Measurements from ENCODE around the gene DSC3.
"Not testable (repeated sequence)": the region's sequence is repeated elsewhere in the genome, so short reads cannot be mapped to it uniquely, and the experiment has no call there.

Gene DSC3

DNA sequence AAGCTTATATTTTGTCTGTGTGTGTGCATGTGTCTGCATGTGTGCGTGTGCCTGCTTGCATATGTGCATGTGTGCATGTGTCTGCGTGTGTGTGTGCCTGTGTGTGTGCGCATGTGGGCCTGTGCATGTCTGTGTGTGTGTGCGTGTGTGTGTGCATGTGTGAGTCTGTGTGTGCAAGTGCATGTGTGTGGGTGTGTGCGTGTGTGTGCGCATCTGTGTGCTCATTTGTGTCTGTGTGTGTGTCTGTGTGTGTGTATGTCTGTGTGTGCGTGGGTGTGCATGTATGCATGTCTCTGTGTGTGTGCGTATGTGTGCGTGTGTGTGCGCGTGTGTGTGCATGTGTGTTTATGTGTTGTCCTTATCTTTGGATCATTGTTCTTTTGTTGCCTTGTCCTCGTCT, 56.8 kb downstream of the DSC3 start:
- no peak for DNase-seq (ENCODE audit: low read depth)
- no peak overlapping the region for H3K4me3 ChIP-seq (ENCODE audit: low read depth, low read length)

DNA sequence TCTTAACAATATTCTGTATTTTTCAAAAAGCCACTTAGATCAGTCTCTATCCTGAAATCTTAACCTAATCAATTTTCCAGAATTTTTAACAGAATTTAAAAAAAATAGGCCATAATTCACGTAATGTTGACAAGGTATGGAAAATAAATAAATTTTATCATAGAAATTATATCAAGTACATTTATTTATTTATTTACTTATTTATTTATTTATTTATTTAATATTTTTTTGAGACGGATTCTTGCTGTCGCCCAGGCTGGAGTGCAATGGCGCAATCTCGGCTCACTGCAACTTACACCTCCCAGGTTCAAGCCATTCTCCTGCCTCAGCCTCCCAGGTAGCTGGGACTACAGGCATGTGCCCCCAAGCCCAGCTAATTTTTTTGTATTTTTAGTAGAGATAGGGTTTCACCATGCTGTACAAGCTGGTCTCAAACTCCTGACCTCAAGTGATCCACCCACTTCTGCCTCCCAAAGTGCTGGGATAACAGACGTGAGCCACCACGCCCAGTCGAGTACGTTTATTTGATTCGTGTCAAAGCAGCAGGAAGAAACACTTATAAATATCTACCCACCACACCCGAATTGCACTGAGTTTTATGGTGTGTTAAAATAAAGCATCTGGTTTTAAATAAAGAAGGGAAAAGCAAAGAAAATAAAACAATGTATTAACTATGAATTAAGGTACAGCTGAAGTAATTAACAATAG, 60.1 kb downstream of the DSC3 start:
- no peak for DNase-seq (ENCODE audit: low read depth)
- H3K4me3 ChIP-seq (ENCODE audit: low read depth, low read length) = no peak overlapping the region

DNA sequence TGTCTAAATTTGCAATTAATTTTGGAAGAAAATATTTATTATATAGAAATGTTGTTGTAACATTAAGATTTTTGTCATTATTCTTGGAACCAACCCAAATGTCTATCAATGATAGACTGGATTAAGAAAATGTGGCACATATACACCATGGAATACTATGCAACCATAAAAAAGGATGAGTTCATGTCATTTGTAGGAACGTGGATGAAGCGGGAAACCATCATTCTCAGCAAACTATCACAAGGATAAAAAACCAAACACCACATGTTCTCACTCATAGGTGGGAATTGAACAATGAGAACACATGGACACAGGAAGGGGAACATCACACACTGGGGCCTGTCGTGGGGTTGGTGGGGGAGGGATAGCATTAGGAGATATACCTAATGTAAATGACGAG, 64.5 kb downstream of the DSC3 start:
- not testable (repeated sequence) for DNase-seq (ENCODE audit: low read depth); H3K4me3 ChIP-seq (ENCODE audit: low read depth, low read length)

DNA sequence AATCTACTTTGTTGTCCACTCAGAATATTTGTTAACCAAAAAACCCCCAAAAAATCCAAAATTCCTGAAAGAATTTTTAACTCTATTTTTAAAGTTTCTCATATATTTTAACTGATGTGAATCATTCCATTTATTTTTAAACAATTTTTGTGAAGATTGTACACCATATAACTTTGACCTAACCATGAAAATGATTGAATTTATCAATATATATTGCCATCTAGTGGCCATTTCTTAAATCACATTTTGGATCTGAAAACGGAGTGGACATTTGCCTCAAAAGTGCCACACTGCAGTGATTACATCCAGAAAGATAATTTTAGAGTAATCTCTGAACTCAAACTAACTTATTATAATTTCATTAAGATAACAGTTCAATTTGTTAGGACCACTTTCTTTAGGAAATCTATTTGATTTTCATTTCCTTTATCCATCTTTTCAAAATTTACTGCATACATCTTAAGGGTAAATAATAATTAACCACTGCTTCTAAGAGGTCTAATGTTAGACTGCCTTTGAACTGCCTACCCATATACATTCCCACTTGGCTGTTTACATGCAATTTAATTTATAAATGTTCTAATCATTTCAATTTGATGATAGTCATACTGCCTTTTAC, 71.1 kb downstream of the DSC3 start:
- H3K4me3 ChIP-seq (ENCODE audit: low read depth, low read length) = no peak overlapping the region
- DNase-seq (ENCODE audit: low read depth) = no peak

DNA sequence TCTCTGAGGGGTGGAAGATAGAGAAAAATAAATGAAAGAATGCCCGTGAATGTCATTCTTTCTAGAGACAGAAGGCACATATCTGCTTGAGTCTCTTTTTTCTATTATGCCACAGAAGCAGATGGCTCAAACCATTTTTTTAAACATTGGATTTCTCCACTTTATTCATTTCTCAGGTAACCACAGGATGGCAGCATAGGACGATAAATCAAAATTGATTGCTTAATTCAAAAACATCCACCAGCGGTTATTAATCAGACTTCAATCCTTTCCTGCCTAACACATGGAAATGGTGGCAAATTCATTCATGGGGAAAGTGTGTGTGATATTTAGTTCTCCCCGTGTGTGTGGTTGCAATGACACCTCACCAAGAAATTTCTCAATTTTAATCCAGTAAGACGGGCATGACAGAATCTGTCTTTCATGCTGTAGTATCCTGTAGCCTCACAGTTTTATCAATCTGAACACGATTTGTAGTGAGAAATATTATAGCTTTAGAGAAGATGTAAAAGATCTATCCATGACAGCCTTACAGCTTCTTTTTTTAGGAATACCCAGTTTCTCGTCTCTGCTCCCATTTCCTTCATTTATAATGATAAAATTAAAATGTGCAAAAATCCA, 72.2 kb downstream of the DSC3 start:
- H3K4me3 ChIP-seq (ENCODE audit: low read depth, low read length) = no peak overlapping the region
- peak; percentile 4 for DNase-seq (ENCODE audit: low read depth)

DNA sequence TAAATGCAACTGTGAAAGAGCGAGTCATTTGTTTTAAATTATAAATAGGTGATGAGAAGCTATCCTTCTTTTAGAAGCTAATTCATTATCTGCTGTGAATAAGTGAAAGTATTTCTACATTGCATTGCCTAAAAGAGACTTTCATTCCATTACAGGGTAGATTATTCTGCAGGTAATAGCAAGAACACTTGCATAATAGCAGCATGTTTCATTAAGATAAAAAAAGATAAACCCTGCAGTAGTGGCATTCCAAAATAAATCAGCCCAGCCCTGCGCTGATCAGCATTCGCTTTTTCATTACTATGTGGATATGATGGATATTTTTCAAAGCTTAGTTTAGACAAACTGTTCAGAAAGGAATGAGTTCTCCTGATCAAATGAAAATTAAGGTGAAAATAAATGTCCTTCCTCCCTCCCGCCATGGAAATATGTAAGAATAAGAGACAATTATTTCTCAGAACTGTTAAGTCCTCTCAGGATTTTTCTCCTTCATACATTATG, 72.8 kb downstream of the DSC3 start:
- no peak overlapping the region for H3K4me3 ChIP-seq (ENCODE audit: low read depth, low read length)
- no peak for DNase-seq (ENCODE audit: low read depth)

DNA sequence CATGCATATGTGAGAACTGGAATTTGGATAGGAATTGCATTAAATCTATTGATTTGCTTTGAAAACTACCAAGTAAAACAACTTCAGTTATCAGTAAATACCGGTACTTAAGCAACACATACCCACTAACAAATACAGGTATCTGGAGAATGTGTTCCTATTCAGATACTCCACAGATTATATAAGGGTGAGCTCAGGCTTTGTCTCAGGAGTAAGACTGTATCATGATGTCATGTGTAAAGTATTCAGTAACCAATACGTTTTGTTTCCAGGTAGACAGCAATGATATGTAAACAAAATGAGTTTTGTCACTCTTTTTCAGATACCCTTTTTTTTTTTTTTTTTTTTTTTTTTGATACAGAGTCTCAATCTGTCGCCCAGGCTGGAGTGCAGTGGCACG, 74.8 kb downstream of the DSC3 start:
- no peak overlapping the region for H3K4me3 ChIP-seq (ENCODE audit: low read depth, low read length)
- no peak for DNase-seq (ENCODE audit: low read depth)

DNA sequence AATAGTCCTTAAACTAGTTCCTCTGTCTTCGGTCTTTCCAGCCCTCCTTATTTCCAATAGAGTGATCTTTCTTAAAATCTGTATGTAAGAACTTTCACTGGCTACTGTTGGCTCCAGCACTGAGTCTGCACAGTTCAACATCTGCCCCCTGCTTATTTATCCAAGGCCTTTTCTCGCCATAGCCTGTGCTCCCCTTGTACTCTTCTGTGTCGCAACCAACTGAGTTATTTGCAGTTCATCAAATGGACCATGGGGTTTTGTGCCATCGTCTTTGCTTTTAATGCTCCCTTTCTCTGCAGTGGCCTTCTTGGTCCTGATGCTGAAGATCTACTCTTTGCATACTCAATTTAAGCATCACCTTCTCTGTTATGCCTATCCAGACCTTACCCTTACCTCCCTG, 77.3 kb downstream of the DSC3 start:
- DNase-seq (ENCODE audit: low read depth) = no peak
- no peak overlapping the region for H3K4me3 ChIP-seq (ENCODE audit: low read depth, low read length)

DNA sequence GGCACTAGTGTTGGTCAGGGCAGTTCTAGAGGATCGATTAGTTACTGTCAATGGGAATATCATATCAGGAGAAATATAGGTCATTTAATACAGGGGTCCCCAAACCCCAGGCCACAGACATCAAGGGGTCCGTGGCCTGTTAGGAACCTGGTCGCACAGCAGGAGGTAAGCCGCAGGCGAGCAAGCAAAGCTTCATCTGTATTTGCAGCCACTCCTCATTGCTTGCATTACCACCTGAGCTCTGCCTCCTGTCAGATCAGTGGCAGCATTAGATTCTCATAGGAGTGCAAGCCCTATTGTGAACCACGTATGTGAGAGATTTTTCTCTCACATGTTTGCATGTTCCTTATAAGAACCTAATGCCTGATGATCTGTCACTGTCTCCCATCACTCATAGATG, 81.9 kb downstream of the DSC3 start:
- no peak for DNase-seq (ENCODE audit: low read depth)
- H3K4me3 ChIP-seq (ENCODE audit: low read depth, low read length) = no peak overlapping the region

DNA sequence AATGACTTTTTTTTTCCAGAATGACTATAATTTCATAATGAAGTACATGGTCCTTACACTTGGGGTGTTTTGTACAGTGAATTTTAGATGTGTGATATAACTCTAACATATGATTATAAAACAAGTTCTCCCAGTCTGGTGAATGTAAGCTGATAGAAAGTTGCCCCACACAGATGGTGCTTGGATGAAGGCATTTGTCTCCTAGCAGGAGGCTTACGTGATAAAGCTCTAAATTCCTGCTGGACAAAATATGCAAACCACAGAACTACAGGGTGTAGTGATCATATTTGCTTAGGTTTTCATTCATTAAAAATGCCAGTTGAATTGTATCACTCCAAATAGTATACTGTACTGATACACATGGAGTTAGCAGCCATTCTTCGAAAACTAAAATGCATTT, 85.5 kb downstream of the DSC3 start:
- H3K4me3 ChIP-seq (ENCODE audit: low read depth, low read length) = no peak overlapping the region
- DNase-seq (ENCODE audit: low read depth) = no peak

DNA sequence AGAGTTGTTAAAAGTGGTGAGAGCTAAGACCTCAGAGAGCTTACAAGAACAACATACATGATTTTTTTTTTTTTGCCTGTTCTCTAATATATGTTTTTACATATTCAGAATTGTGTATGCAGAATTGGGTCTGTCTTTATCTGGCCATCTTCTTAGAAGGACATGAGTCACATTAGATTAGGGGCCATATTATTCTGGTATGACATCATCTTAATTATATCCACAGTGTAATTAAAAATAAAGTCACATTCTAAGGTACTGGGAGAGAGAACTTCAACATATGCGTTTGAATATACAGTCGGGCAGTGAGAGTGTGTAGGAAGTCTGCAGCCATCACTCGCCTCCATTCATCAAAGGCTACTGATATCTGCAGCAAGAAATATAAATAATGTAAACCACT, 88.3 kb downstream of the DSC3 start:
- no peak for DNase-seq (ENCODE audit: low read depth)
- no peak overlapping the region for H3K4me3 ChIP-seq (ENCODE audit: low read depth, low read length)

DNA sequence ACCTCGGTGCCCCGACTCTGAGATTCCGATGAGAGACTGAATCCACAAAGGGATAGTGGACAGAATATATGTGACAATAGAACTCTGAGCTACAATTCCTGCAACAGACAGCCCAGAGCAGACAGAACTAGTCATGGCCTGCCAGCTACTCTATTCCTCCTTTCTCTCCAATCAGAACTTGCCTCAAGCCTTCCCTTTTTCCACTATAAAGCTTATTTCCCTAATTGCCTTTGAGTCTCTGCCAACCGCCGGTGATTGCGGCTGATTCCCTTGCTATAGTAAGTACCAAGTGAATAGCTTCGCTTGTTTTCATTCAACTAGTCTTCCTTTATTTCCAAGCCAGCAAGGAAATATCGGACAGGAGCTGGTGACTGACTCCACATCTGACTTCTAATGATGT, 96.8 kb downstream of the DSC3 start:
- no peak for DNase-seq (ENCODE audit: low read depth)
- H3K4me3 ChIP-seq (ENCODE audit: low read depth, low read length) = no peak overlapping the region

DNA sequence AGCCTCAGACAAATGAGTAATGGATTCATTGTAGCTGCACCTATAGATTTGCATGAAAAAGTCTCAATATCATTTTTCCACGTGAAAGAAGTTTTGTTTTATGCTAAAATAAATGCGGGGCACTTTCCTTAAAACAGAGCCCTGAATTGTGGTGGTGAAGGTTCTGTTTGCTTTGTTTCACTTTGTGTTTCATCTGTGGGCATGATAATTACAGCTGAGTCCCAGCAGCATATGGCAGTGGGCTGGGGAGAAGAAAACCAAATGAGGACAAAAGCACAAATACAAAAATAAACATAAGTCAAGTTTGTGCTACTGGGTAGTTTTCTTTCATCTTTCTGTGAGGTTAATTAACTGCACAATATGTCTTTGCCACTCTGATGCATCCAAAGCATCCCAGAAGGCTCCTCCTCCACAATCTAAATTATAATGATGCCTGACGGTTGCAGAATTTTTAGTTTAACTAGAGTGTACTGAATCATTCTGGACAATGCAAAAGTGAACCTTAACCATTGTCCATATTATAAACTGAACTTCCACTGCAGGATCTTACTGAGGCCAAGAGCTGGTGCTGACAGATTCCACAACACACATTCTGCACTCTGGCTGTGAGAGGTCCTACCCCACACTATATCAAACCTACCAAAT, 97.6 kb downstream of the DSC3 start:
- H3K4me3 ChIP-seq (ENCODE audit: low read depth, low read length) = no peak overlapping the region

DNA sequence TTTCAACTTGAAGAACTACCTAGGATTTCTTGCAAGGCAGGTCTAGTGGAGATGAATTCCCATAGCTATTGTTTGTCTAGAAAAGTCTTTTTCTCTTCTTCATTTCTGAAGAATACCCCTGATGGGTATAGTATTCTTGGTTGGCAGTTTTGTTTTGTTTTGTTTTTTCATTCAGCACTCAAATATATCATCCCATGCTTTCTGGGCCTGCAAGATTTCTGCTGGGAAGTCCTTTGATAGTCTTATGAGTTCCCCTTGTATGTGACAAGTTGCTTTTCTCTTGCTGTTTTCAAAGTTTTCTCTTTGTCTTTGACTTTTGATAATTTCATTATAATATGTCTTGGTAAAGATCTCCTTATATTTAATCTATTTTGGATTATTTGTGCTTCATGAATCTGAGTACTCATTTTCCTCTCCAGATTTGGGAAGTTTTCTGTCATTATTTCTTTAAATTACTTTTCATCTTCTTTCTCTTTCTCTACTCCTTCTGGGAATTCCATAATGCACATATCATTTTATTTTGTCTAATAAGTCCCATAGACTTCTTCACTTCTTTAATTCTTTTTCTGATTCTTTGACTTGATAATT, 101.5 kb downstream of the DSC3 start:
- H3K4me3 ChIP-seq (ENCODE audit: low read depth, low read length) = no peak overlapping the region
- no peak for DNase-seq (ENCODE audit: low read depth)

More for the DNA sequence above, 97.6 kb downstream of the DSC3 start:
- no peak for DNase-seq (ENCODE audit: low read depth)

Data from skeletal muscle cell (primary cell).